Natural killer cell (primary cell): Measurements from ENCODE around the gene MVB12B. TPM values are rescaled to one million over a fixed set of nuclear protein-coding genes. Genes with fewer than 3 reads are reported as not detected.
"Not testable (repeated sequence)": the region's sequence is repeated elsewhere in the genome, so short reads cannot be mapped to it uniquely, and the experiment has no call there.

ENCODE experiments used
- ATAC-seq, 3 donors: fragments of 150-1000 bp in 2 of 3; fragments of 200-7000 bp in 1 of 3; cut with Tn5 transposase; 1 replicate in 1 of 3; 2 replicates in 2 of 3; pipeline ENCODE4 v1.10.0; 2021; ENCODE audit warnings: mild to moderate bottlenecking in 2 of 3, moderate library complexity in 2 of 3
- DNase-seq, 2 donors: peaks; one replicate each; pipeline versions ENCODE4 v3.0.0 to v3.0.0-alpha.2; 2013 to 2021; ENCODE audit warnings: mixed read lengths in 1 of 2
- H3K27ac ChIP-seq: one replicate; pipeline ENCODE4 v1.5.1; 2013; ENCODE audit warnings: mild to moderate bottlenecking, low read length
- H3K27me3 ChIP-seq: one replicate; pipeline ENCODE4 v1.6.1; 2013; ENCODE audit warnings: low read length; ENCODE audit not compliant: control insufficient read depth, insufficient read depth
- H3K36me3 ChIP-seq: one replicate; pipeline ENCODE4 v1.6.1; 2013; ENCODE audit warnings: low read length; ENCODE audit not compliant: control insufficient read depth, insufficient read depth
- H3K4me1 ChIP-seq: one replicate; pipeline ENCODE4 v1.6.1; 2013; ENCODE audit warnings: low read length; ENCODE audit not compliant: control insufficient read depth, insufficient read depth
- H3K4me3 ChIP-seq: one replicate; pipeline ENCODE4 v1.5.1; 2013; ENCODE audit warnings: low read length
- H3K9me3 ChIP-seq: one replicate; pipeline ENCODE4 v1.6.1; 2013; ENCODE audit warnings: low read length; ENCODE audit not compliant: control insufficient read depth, insufficient read depth
- H3K27ac Mint-ChIP-seq, 2 donors: one replicate each; pipeline ENCODE4 v1.8.0; 2022; ENCODE audit warnings: mild to moderate bottlenecking in 2 of 2, mixed read lengths in 2 of 2, moderate library complexity in 1 of 2
- H3K27me3 Mint-ChIP-seq, 2 donors: one replicate each; pipeline ENCODE4 v1.8.0; 2022; ENCODE audit warnings: low read depth in 2 of 2, mixed read lengths in 2 of 2
- H3K36me3 Mint-ChIP-seq: one replicate; pipeline ENCODE4 v1.8.0; 2022; ENCODE audit warnings: mixed read lengths
- H3K4me1 Mint-ChIP-seq, 2 donors: one replicate each; pipeline ENCODE4 v1.8.0; 2022; ENCODE audit warnings: mixed read lengths in 2 of 2
- H3K4me3 Mint-ChIP-seq: one replicate; pipeline ENCODE4 v1.8.0; 2022; ENCODE audit warnings: mild to moderate bottlenecking, moderate library complexity, mixed read lengths
- H3K9me3 Mint-ChIP-seq, 2 donors: one replicate each; pipeline ENCODE4 v1.8.0; 2022; ENCODE audit warnings: mixed read lengths in 2 of 2
- CTCF ChIP-seq: fragments of 200-600 bp; IDR thresholded peaks from one replicate; pipeline ENCODE4 v1.8.0; 2022; ENCODE audit warnings: antibody characterized with exemption
- WGBS: methylation state at CpG from one replicate; pipeline ENCODE4 v1.1.7; 2013; ENCODE audit warnings: missing lambda C conversion rate; ENCODE audit not compliant: insufficient coverage; 5-methylcytosine and 5-hydroxymethylcytosine counted together
- intact Hi-C: fragments of 100-400 bp; cut with micrococcal nuclease; formaldehyde crosslinking; loops from one replicate; pipeline ENCODE4 v1.14.2; 2022
- total RNA-seq, 4 donors: library from RNA; stranded (reverse); fragments of 120-200 nt in 1 of 4; gene quantifications; one replicate each; pipeline versions ENCODE4 v1.2.3 to v1.2.4, GENCODE V29; 2013 to 2022

MVB12B gene
- total RNA-seq, 3 donors from 2014 or later (not counting 1 experiment from before 2014, with no cell fraction given) = 2.0 to 13.0 (median 7.8) TPM

- Mint-ChIP-seq H3K36me3 (no peaks in the 10 kb centered on the region), H3K4me1 (no peaks in the 10 kb centered on the region), H3K9me3 (no peaks in the 10 kb centered on the region), H3K27me3 (peaks cover 14 to 21% of the 10 kb centered on the region in 2 donors), H3K4me3 (no peak overlapping the region), H3K27ac (no peak overlapping the region)
- ATAC-seq (no peak), DNase-seq (no peak)
- WGBS = 85% methylated on average over 11 of the region's 11 CpGs
- no peak overlapping the region for H3K4me3 ChIP-seq
- no peaks in the 10 kb centered on the region for H3K9me3 ChIP-seq
- H3K27ac ChIP-seq = no peak overlapping the region
- intact Hi-C loops = no loop called here
- H3K4me1 ChIP-seq = peaks cover 22% of the 10 kb centered on the region
- H3K36me3 ChIP-seq = no peaks in the 10 kb centered on the region
- no peaks in the 10 kb centered on the region for H3K27me3 ChIP-seq
- TF ChIP-seq CTCF = no peak
These were observed 210.3 kb downstream of the MVB12B start for GRCh38 chr9:126536841-126537465.

- Histone ChIP-seq H3K27me3 (no peaks in the 10 kb centered on the region), H3K4me3 (no peak overlapping the region), H3K4me1 (peaks cover 10% of the 10 kb centered on the region), H3K9me3 (no peaks in the 10 kb centered on the region), H3K36me3 (no peaks in the 10 kb centered on the region), H3K27ac (no peak overlapping the region)
- Mint-ChIP-seq H3K4me3 (no peak overlapping the region), H3K36me3 (no peaks in the 10 kb centered on the region), H3K9me3 (no peaks in the 10 kb centered on the region), H3K4me1 (no peaks in the 10 kb centered on the region), H3K27ac (no peak overlapping the region), H3K27me3 (peaks cover 15 to 21% of the 10 kb centered on the region in 2 donors)
- DNase-seq (no peak), ATAC-seq (no peak)
- intact Hi-C loops = no loop called here
- no peak for TF ChIP-seq CTCF
- 96% methylated on average over 1 of the region's 1 CpG for WGBS
These were observed 211.9 kb downstream of the MVB12B start for GRCh38 chr9:126538550-126538949.

- H3K27me3 ChIP-seq, H3K4me3 ChIP-seq, H3K36me3 ChIP-seq, DNase-seq, intact Hi-C loops, H3K27ac Mint-ChIP-seq, H3K9me3 Mint-ChIP-seq, H3K4me1 Mint-ChIP-seq, H3K36me3 Mint-ChIP-seq, H3K4me3 Mint-ChIP-seq, ATAC-seq, H3K4me1 ChIP-seq, H3K9me3 ChIP-seq, H3K27ac ChIP-seq: not testable (repeated sequence)
- peaks cover 10 to 21% of the 10 kb centered on the region in 2 donors for H3K27me3 Mint-ChIP-seq
- 92% methylated on average over 9 of the region's 9 CpGs for WGBS
These were observed 213.8 kb downstream of the MVB12B start for GRCh38 chr9:126540398-126540797.

GRCh38 chr9:126543490-126543889 is 216.9 kb downstream of the MVB12B start:
- 100% methylated on average over 3 of the region's 3 CpGs for WGBS
- no peaks in the 10 kb centered on the region for H3K9me3 ChIP-seq
- no peak for TF ChIP-seq CTCF
- intact Hi-C loops = no loop called here
- no peaks in the 10 kb centered on the region for H3K36me3 Mint-ChIP-seq
- no peak overlapping the region for H3K27ac ChIP-seq
- H3K4me3 ChIP-seq = no peak overlapping the region
- peaks cover 6 to 7% of the 10 kb centered on the region in 2 donors for H3K27me3 Mint-ChIP-seq
- no peaks in the 10 kb centered on the region for H3K9me3 Mint-ChIP-seq
- H3K36me3 ChIP-seq = no peaks in the 10 kb centered on the region
- ATAC-seq = no peak
- H3K4me1 Mint-ChIP-seq = no peaks in the 10 kb centered on the region
- H3K27me3 ChIP-seq = no peaks in the 10 kb centered on the region
- no peaks in the 10 kb centered on the region for H3K4me1 ChIP-seq
- DNase-seq = no peak
- no peak overlapping the region for H3K4me3 Mint-ChIP-seq
- no peak overlapping the region for H3K27ac Mint-ChIP-seq
